IMR-90 (cell line): ENCODE data around the gene NET1. TPM values are rescaled to one million over a fixed set of nuclear protein-coding genes. Genes with fewer than 3 reads are reported as not detected.

Experiments used
- ATAC-seq: fragments of 200-7000 bp; cut with Tn5 transposase; 2 replicates; pipeline ENCODE4 v1.9.1; 2020; ENCODE audit warnings: low read depth, mild to moderate bottlenecking, moderate library complexity
- BruUV-seq: library from RNA; stranded (reverse); fragments of 400-500 nt; replicated peaks from 2 replicates; lab custom pipeline; 2021; lab: Mats Ljungman, UMichigan
- CTCF ChIA-PET: fragments of 300-600 bp; formaldehyde crosslinking; extraction: SDS; loops from one replicate; lab custom pipeline; 2021; ENCODE audit warnings: antibody characterized with exemption; lab: Yijun Ruan, JAX
- POLR2A ChIA-PET: fragments of 300-600 bp; sonication (Branson Sonifier 250); formaldehyde crosslinking; loops from one replicate; lab custom pipeline; 2022; ENCODE audit warnings: antibody characterized with exemption; ENCODE audit not compliant: unreplicated experiment; lab: Charles Lee
- DNase-seq: peaks from one replicate; pipeline ENCODE4 v3.0.0; 2013
- H2AFZ ChIP-seq: replicated peaks from 2 replicates; pipeline ENCODE3; 2013; ENCODE audit warnings: low read length, mild to moderate bottlenecking; ENCODE audit not compliant: poor library complexity
- H2AK5ac ChIP-seq: 2 replicates; pipeline ENCODE4 v1.6.1; 2013; ENCODE audit warnings: low read depth, low read length, inconsistent platforms
- H2AK9ac ChIP-seq: replicated peaks from 2 replicates; pipeline ENCODE3; 2013; ENCODE audit warnings: mild to moderate bottlenecking, low read depth, low read length, moderate library complexity; ENCODE audit not compliant: poor library complexity
- H2BK120ac ChIP-seq: 2 replicates; pipeline ENCODE4 v1.6.1; 2013; ENCODE audit warnings: low read depth, low read length, inconsistent platforms
- H2BK15ac ChIP-seq: 3 replicates; pipeline ENCODE4 v1.6.1; 2013; ENCODE audit warnings: low read depth, low read length, inconsistent platforms
- H2BK20ac ChIP-seq: 2 replicates; pipeline ENCODE4 v1.6.1; 2013; ENCODE audit warnings: low read depth, mild to moderate bottlenecking, inconsistent platforms, low read length, moderate library complexity
- H2BK5ac ChIP-seq: 2 replicates; pipeline ENCODE4 v1.6.1; 2013; ENCODE audit warnings: mild to moderate bottlenecking, low read depth, low read length, inconsistent platforms; ENCODE audit not compliant: poor library complexity, severe bottlenecking
- H3K14ac ChIP-seq: replicated peaks from 2 replicates; pipeline ENCODE4 v1.6.1; 2013; ENCODE audit warnings: low read depth, low read length, inconsistent platforms
- H3K18ac ChIP-seq: 2 replicates; pipeline ENCODE4 v1.6.1; 2013; ENCODE audit warnings: low read depth, low read length, control low read depth
- H3K23ac ChIP-seq: 2 replicates; pipeline ENCODE4 v1.6.1; 2013; ENCODE audit warnings: low read depth, low read length, inconsistent platforms
- H3K27ac ChIP-seq: 2 replicates; pipeline ENCODE4 v1.5.1; 2013; ENCODE audit warnings: mild to moderate bottlenecking, control low read depth, low read length; ENCODE audit not compliant: insufficient read depth
- H3K27me3 ChIP-seq: 2 replicates; pipeline ENCODE4 v1.6.1; 2013; ENCODE audit warnings: low read length; ENCODE audit not compliant: control insufficient read depth, insufficient read depth
- H3K36me3 ChIP-seq: 2 replicates; pipeline ENCODE4 v1.6.1; 2013; ENCODE audit warnings: low read length, mixed read lengths; ENCODE audit not compliant: control insufficient read depth, insufficient read depth
- H3K4ac ChIP-seq: 2 replicates; pipeline ENCODE4 v1.6.1; 2013; ENCODE audit warnings: low read depth, low read length, inconsistent platforms
- H3K4me1 ChIP-seq: 2 replicates; pipeline ENCODE4 v1.6.1; 2013; ENCODE audit warnings: low read length, mixed read lengths; ENCODE audit not compliant: control insufficient read depth, insufficient read depth
- H3K4me2 ChIP-seq: 2 replicates; pipeline ENCODE4 v1.6.1; 2013; ENCODE audit warnings: low read depth, mild to moderate bottlenecking, control low read depth, low read length, moderate library complexity
- H3K4me3 ChIP-seq: 2 replicates; pipeline ENCODE4 v1.5.1; 2013; ENCODE audit warnings: low read depth, mild to moderate bottlenecking, control low read depth, low read length, moderate library complexity; ENCODE audit not compliant: insufficient read depth
- H3K56ac ChIP-seq: 2 replicates; pipeline ENCODE4 v1.6.1; 2013; ENCODE audit warnings: low read length, inconsistent platforms; ENCODE audit not compliant: insufficient read depth; ENCODE audit errors: extremely low read depth
- H3K79me1 ChIP-seq, 2 experiments: 2 replicates each; pipeline ENCODE4 v1.6.1; 2013; ENCODE audit warnings: low read length in 2 of 2, inconsistent platforms in 1 of 2, low read depth in 1 of 2
- H3K9ac ChIP-seq: 2 replicates; pipeline ENCODE4 v1.6.1; 2013; ENCODE audit warnings: low read depth, low read length, control low read depth
- H3K9me1 ChIP-seq: 2 replicates; pipeline ENCODE4 v1.6.1; 2013; ENCODE audit warnings: low read length, inconsistent platforms; ENCODE audit not compliant: insufficient read depth
- H3K9me3 ChIP-seq: 2 replicates; pipeline ENCODE4 v1.6.1; 2013; ENCODE audit warnings: low read length; ENCODE audit not compliant: control insufficient read depth, insufficient read depth
- H4K20me1 ChIP-seq: 2 replicates; pipeline ENCODE4 v1.6.1; 2013; ENCODE audit warnings: low read length, inconsistent platforms; ENCODE audit not compliant: insufficient read depth
- H4K5ac ChIP-seq: 2 replicates; pipeline ENCODE4 v1.6.1; 2013; ENCODE audit warnings: mild to moderate bottlenecking, low read depth, low read length, control low read depth
- H4K8ac ChIP-seq, 2 experiments: 2 replicates each; pipeline ENCODE4 v1.6.1; 2013; ENCODE audit warnings: low read depth in 2 of 2, low read length in 2 of 2, control low read depth in 1 of 2, inconsistent platforms in 1 of 2
- H4K91ac ChIP-seq: 2 replicates; pipeline ENCODE4 v1.6.1; 2013; ENCODE audit warnings: low read depth, low read length, inconsistent platforms; ENCODE audit not compliant: insufficient read depth
- FOS ChIP-seq: fragments of 150-350 bp; IDR thresholded peaks from 2 replicates; pipeline ENCODE4 v1.6.1; 2016; ENCODE audit warnings: low read depth, low read length
- MXI1 ChIP-seq: IDR thresholded peaks from 2 replicates; pipeline ENCODE4 v1.6.1; 2012; ENCODE audit warnings: low read depth, mild to moderate bottlenecking, low read length, moderate library complexity, borderline replicate concordance
- NFE2L2 ChIP-seq: fragments of 150-350 bp; IDR thresholded peaks from 2 replicates; pipeline ENCODE4 v1.6.1; 2016; ENCODE audit warnings: low read depth, mild to moderate bottlenecking, low read length
- RCOR1 ChIP-seq: IDR thresholded peaks from 2 replicates; pipeline ENCODE4 v1.6.1; 2012; ENCODE audit warnings: mild to moderate bottlenecking, low read length, improper control_type of control experiment; ENCODE audit not compliant: insufficient replicate concordance
- SMC3 ChIP-seq: fragments of 150-350 bp; IDR thresholded peaks from 2 replicates; pipeline ENCODE4 v1.6.1; 2016; ENCODE audit warnings: low read depth, mild to moderate bottlenecking, antibody characterized with exemption, low read length, moderate library complexity
- WGBS, 2 experiments: methylation state at CpG; one replicate each; pipeline versions ENCODE4 v1.1.5 to v1.1.7; 2013; ENCODE audit warnings: missing lambda C conversion rate in 2 of 2; ENCODE audit not compliant: insufficient read length in 1 of 2; ENCODE audit errors: extremely low coverage in 2 of 2; 5-methylcytosine and 5-hydroxymethylcytosine counted together
- dilution Hi-C: fragments of 300-500 bp; cut with HindIII; formaldehyde crosslinking; loops from one replicate; pipeline ENCODE4 v1.14.3; 2018; ENCODE audit warnings: low sequenced_read_pairs; ENCODE audit not compliant: unreplicated experiment
- in situ Hi-C: fragments of 300-500 bp; cut with MboI; formaldehyde crosslinking; loops from 3 replicates; pipeline ENCODE4 v1.14.3; 2019; ENCODE audit warnings: low sequenced_read_pairs, inconsistent platforms, mixed read lengths
- intact Hi-C: fragments of 100-400 bp; cut with micrococcal nuclease; formaldehyde crosslinking; loops from 2 replicates; pipeline ENCODE4 v1.10.0; 2022
- polyA plus RNA-seq, 3 experiments: library from polyadenylated mRNA; depleted of rRNA; stranded (reverse); fragments of >200 nt; gene quantifications; 2 replicates each; pipeline ENCODE4 v1.2.3, GENCODE V29; 2012; ENCODE audit warnings: low replicate concordance in 1 of 3
- total RNA-seq: library from RNA; depleted of rRNA; stranded (reverse); fragments of >200 nt; gene quantifications from 2 replicates; pipeline ENCODE4 v1.2.3, GENCODE V29; 2012
- TF ChIP-seq, protein P1 (sequence below): fragments of 150-350 bp; IDR thresholded peaks from 2 replicates; pipeline ENCODE4 v1.6.1; 2017; ENCODE audit warnings: mild to moderate bottlenecking, antibody characterized with exemption, low read length, low read depth

The NET1 gene
- total and polyA plus RNA-seq, 2 of the 4 experiments (the other 2 are of a cell fraction), result 20.0 to 54.7 TPM

DNA sequence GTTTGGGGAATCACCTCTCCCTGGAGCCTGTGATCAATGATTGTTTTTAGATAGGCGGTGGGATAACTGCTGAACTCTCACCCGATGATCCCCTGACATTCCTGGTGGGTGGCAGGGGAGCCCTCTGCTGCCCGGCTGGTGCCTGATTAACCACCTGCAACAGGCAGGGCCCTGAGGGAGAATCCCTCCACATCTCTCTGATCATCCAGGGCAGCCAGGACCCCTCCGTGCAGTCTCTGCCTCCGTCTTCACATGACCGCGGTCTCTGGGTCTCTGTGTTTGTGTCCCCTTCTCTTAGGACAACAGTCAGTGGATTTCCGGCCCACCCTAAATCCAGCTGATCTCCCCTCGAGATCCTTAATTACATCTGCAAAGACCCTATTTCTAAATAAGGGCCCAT is 69.7 kb downstream of the NET1 start:
- ChIA-PET POLR2A (no interaction called here), CTCF (no interaction called here)
- Histone ChIP-seq H2BK5ac (no peak overlapping the region), H3K4ac (no peak overlapping the region), H3K9me1 (0 out of 2 replicates have a peak, but pooled peaks cover 3% of the 10 kb centered on the region), H2BK20ac (no peak overlapping the region), H2AK9ac (no peak overlapping the region), H3K27me3 (peaks cover 10% of the 10 kb centered on the region; the same call in 1 of the 2 replicates), H3K9ac (no peak overlapping the region), H4K8ac (no peak overlapping the region), H2BK120ac (no peak overlapping the region), H2BK15ac (no peak overlapping the region), H4K91ac (no peak overlapping the region), H3K79me1 (no peaks in the 10 kb centered on the region), H3K56ac (no peak overlapping the region), H2AK5ac (no peak overlapping the region), H3K36me3 (no peaks in the 10 kb centered on the region), H4K20me1 (no peaks in the 10 kb centered on the region), H3K9me3 (peaks cover 2% of the 10 kb centered on the region), H3K4me2 (no peak overlapping the region), H3K14ac (no peak overlapping the region), H3K4me1 (no peaks in the 10 kb centered on the region; the same call in 1 of the 2 replicates), H3K27ac (no peak overlapping the region), H2AFZ (no peak overlapping the region), H3K23ac (no peak overlapping the region), H3K18ac (no peak overlapping the region), H4K5ac (no peak overlapping the region), H3K4me3 (no peak overlapping the region)
- dilution Hi-C loops (no loop called here), intact Hi-C loops (no loop called here), in situ Hi-C loops (no loop called here)
- BruUV-seq, result no TSS peak
- no peak for TF ChIP-seq MXI1
- no peak for TF ChIP-seq FOS
- TF ChIP-seq NFE2L2, result no peak
- no peak for TF ChIP-seq RCOR1
- TF ChIP-seq, protein P1, sequence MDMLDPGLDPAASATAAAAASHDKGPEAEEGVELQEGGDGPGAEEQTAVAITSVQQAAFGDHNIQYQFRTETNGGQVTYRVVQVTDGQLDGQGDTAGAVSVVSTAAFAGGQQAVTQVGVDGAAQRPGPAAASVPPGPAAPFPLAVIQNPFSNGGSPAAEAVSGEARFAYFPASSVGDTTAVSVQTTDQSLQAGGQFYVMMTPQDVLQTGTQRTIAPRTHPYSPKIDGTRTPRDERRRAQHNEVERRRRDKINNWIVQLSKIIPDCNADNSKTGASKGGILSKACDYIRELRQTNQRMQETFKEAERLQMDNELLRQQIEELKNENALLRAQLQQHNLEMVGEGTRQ, result no peak
- no peak for TF ChIP-seq SMC3
- DNase-seq, result no peak
- ATAC-seq, result no peak
- WGBS, 2 experiments, result 100% methylated on average over 5 of the region's 9 CpGs; no CpG with 5 or more reads in 1 of the 2 experiments
